IPS-NIHi11 (cell line): ENCODE data around the gene RABEP1.
"Not testable (repeated sequence)": the region's sequence is repeated elsewhere in the genome, so short reads cannot be mapped to it uniquely, and the experiment has no call there.

Experiments
- DNase-seq: peaks from one replicate; pipeline ENCODE4 v3.0.0; 2012; ENCODE audit warnings: mixed read lengths, low spot score

The RABEP1 gene

GRCh38 chr17:5281814-5282641 is at the start of gene RABEP1:
RABEP1 (plus strand) TSS chr17:5282284; CDS start chr17:5282487, 203 bp downstream.
- peak; percentile 95 for DNase-seq

- DNase-seq, result not testable (repeated sequence)
Measured at GRCh38 chr17:5233492-5233891, 48.6 kb upstream of the RABEP1 start.

- DNase-seq, result no peak
Measured at GRCh38 chr17:5234645-5235576, 47.2 kb upstream of the RABEP1 start, which contains the start of gene SCIMP. SCIMP (minus strand) TSS chr17:5234860; CDS start chr17:5234755, 105 bp downstream.

- no peak for DNase-seq
Measured at GRCh38 chr17:5236938-5237540, 45.0 kb upstream of the RABEP1 start.

- peak; percentile 86 for DNase-seq
Measured at GRCh38 chr17:5237541-5238016, 44.5 kb upstream of the RABEP1 start.

- no peak for DNase-seq
Measured at GRCh38 chr17:5238333-5238732, 43.8 kb upstream of the RABEP1 start.

GRCh38 chr17:5239769-5240168 is 42.3 kb upstream of the RABEP1 start:
- not testable (repeated sequence) for DNase-seq

GRCh38 chr17:5241861-5242671 is 40.0 kb upstream of the RABEP1 start:
- no peak for DNase-seq

- DNase-seq, result no peak
Measured at GRCh38 chr17:5247621-5248020, 34.5 kb upstream of the RABEP1 start.

- DNase-seq, result peak; percentile 45
Measured at GRCh38 chr17:5248821-5249479, 33.1 kb upstream of the RABEP1 start.

GRCh38 chr17:5249615-5250014 is 32.5 kb upstream of the RABEP1 start:
- peak; percentile 77 for DNase-seq

- no peak for DNase-seq
Measured at GRCh38 chr17:5254414-5254813, 27.7 kb upstream of the RABEP1 start.

- no peak for DNase-seq
Measured at GRCh38 chr17:5254903-5255521, 27.1 kb upstream of the RABEP1 start.

- DNase-seq, result no peak
Measured at GRCh38 chr17:5257124-5257523, 25.0 kb upstream of the RABEP1 start.

- DNase-seq, result no peak
Measured at GRCh38 chr17:5260542-5260941, 21.5 kb upstream of the RABEP1 start.

- DNase-seq, result no peak
Measured at GRCh38 chr17:5262416-5262991, 19.6 kb upstream of the RABEP1 start.

- no peak for DNase-seq
Measured at GRCh38 chr17:5263441-5263840, 18.6 kb upstream of the RABEP1 start.

- no peak for DNase-seq
Measured at GRCh38 chr17:5264893-5265292, 17.2 kb upstream of the RABEP1 start.

- DNase-seq, result no peak
Measured at GRCh38 chr17:5269241-5269960, 12.7 kb upstream of the RABEP1 start.
